HFF-Myc (cell line): ENCODE measurements around the gene DGKK.

Experiments used
- DNase-seq: peaks from one replicate; pipeline ENCODE4 v3.0.0-alpha.2; 2011; ENCODE audit warnings: low read depth; ENCODE audit errors: extremely low read depth
- H3K4me3 ChIP-seq: replicated peaks from 2 replicates; pipeline ENCODE4 v1.5.1; 2011; ENCODE audit warnings: low read depth, mild to moderate bottlenecking, control low read depth, low read length
- CTCF ChIP-seq: IDR thresholded peaks from 2 replicates; pipeline ENCODE4 v1.5.1; 2012; ENCODE audit warnings: mild to moderate bottlenecking, low read depth, low read length, control low read depth; ENCODE audit errors: missing control alignments

The DGKK gene

GRCh38 chrX:50452782-50453181, 17.8 kb downstream of the DGKK start:
- no peak for TF ChIP-seq CTCF
- H3K4me3 ChIP-seq, result no peak overlapping the region
- DNase-seq, result no peak

DNA sequence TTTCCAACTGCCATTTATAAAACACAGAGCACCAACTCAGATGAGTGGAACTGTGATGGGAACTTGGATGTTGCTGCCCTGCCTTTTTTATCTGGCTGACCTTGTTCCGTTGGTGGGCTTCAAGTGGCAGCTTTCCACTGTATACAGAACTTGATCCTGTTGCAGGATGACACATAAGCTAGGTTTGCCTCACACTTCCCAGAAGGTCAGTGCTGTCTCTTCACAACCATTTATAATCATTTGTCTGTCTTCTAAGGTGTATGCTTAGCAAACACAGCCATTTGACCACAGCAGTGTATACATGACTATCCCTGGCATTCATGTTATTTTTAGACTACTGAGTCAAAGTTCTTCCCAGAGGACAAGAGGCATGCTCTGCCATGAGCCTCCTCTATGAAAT, 20.3 kb downstream of the DGKK start:
- TF ChIP-seq CTCF, result no peak
- H3K4me3 ChIP-seq, result no peak overlapping the region
- DNase-seq, result no peak

GRCh38 chrX:50448565-50448964, 22.1 kb downstream of the DGKK start:
- TF ChIP-seq CTCF, result no peak
- DNase-seq, result no peak
- H3K4me3 ChIP-seq, result no peak overlapping the region

DNA sequence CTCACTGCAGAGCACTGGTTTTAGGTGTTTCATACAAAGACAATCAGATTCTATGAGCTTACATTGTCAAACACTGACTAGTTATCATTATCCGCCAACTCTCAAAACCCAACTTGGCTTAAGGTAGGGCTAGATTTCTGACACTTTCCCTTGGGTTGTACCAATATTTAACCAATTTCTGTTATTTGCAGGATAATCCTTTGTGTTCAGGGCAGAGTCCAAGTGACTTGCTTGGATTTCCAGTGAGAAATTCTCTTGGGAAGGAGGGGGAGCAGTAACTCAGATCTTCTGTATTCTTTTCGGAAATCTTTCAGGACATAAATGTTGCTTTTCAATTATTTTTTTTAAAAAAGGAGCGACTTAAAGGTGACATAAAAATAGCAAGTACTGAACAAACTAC, 23.1 kb downstream of the DGKK start:
- DNase-seq, result no peak
- TF ChIP-seq CTCF, result no peak

GRCh38 chrX:50442426-50443116, 28.1 kb downstream of the DGKK start:
- H3K4me3 ChIP-seq, result no peak overlapping the region
- no peak for TF ChIP-seq CTCF
- no peak for DNase-seq

More for the DNA sequence above, 23.1 kb downstream of the DGKK start:
- H3K4me3 ChIP-seq, result no peak overlapping the region

DNA sequence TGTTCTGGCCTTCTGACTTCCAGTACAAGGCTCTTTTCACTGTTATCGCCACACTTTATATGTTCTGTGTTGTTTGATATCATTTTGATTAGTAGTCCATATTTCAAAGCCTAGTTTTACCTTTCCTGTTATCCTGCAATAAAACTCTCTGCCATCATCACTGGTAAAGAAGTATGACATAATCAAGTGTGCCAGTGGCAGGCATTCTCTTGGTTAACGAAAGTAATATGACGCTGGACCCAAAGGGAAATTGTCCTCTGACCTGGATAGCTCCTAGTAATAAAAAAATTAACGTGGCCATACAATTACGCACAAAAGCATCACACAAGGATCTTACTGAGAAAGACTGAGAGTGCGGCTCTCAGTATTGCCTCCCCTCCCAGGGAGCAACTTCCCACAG, 33.8 kb downstream of the DGKK start:
- H3K4me3 ChIP-seq, result no peak overlapping the region
- DNase-seq, result no peak
- TF ChIP-seq CTCF, result no peak

GRCh38 chrX:50432829-50433289, 37.8 kb downstream of the DGKK start:
- DNase-seq, result no peak
- no peak for TF ChIP-seq CTCF
- no peak overlapping the region for H3K4me3 ChIP-seq
